GM19468 (cell line): ENCODE data around the gene CLDN12.
"Not testable (repeated sequence)": the region's sequence is repeated elsewhere in the genome, so short reads cannot be mapped to it uniquely, and the experiment has no call there.

Experiments
- ATAC-seq: cut with Tn5 transposase; IDR thresholded peaks from one replicate; pipeline ENCODE4 v1.9.1; 2021; ENCODE audit warnings: mild to moderate bottlenecking, moderate library complexity, moderate number of reproducible peaks; ENCODE audit not compliant: unreplicated experiment; ENCODE audit errors: extremely low read depth

The CLDN12 gene

DNA sequence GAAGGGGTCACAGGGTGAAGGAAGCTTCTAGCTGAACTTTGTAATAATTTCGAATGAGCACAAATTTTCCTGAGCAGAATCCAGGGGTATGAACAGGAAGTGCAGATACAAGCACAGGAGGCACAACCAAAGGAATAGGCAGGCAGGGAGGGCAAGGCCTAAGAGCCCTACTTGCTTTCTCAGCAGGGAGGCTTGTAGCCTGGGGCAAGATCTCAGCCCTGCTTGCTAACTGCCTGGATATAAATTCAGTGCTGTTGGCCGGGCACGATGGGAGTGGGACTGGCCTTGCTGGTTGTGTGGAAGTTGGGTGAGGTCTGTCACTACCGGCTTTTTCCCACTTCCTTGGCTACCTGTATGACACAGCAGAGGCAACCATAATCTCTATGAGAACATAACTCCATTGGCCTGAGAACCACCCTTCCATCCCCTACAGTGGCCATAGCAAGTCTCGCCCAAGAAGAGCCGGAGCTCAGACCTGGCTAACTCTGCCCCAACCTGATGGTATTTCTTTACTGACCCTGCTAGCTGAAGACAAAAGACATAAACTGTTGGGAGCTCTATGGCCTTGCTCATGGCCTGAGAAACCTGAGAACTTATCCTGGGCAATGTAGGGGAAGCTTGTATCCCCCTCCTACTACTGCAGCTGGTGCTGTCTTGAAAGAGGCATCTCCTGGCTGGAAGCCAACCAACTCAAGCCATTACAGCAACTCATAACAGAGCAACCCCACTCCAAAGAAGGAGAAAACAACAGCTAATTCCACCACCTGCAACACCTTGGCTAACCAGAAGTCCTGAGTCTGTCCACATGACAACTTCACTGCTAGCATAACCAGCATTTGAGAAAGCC lies 27.6 kb downstream of the CLDN12 start:
- ATAC-seq, result no peak

DNA sequence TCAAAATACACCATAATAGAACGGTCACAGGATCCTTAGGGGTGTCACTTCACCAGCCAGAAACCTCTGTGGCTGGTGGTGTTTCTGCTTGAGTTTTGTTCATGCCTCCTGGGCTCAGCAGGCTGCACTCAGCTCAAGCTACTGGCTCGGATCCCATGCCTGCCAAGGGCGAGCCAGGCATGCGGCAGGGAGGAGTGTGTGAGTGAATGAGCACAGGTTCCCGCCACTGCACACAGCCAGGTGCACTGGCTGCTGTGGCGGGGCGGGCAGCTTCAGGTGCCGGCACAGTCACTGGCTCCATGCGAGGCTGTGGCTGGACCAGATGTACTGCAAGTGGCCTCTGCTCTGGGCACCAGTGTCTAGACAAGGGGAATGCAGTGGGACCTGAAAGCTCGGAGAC lies 29.5 kb downstream of the CLDN12 start:
- no peak for ATAC-seq

DNA sequence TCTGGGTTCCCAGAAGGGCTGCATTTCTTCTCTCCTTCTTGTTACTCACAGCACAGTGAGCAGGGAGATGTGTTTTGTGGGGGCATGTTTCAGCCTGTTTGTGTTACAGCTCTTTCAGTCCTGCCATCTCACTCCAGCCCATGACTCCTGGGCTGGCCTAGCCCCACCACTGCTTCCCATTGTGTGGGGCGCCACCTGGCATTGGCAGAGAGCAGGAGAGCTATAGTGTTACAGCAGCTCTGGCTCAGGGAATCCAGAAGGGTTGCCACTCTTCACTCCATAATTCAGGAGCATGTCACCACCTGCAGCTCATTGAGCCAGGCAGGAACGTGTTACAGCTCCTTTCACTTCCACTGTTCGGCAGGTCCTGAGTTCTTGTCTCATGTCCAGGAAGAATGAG lies 30.0 kb downstream of the CLDN12 start:
- no peak for ATAC-seq

DNA sequence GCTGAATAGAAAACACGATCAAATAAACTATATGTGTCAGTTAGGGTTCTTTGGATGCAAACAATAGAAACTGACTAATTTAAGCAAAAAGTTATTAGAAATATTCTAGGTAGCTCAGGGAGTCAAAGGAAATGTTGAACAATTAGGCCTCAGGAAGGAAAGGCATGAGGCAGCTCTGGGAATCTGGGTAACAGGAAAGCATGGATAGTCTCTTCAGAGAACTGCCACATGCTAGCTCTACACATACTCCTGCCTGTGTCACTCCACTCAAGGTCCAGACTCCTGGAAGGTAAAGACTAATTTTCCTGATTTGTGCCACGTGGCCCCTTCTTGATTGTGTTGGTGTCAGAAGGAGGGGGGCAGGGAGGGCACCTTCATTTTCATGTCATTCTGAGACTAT lies 42.4 kb downstream of the CLDN12 start:
- ATAC-seq, result no peak

DNA sequence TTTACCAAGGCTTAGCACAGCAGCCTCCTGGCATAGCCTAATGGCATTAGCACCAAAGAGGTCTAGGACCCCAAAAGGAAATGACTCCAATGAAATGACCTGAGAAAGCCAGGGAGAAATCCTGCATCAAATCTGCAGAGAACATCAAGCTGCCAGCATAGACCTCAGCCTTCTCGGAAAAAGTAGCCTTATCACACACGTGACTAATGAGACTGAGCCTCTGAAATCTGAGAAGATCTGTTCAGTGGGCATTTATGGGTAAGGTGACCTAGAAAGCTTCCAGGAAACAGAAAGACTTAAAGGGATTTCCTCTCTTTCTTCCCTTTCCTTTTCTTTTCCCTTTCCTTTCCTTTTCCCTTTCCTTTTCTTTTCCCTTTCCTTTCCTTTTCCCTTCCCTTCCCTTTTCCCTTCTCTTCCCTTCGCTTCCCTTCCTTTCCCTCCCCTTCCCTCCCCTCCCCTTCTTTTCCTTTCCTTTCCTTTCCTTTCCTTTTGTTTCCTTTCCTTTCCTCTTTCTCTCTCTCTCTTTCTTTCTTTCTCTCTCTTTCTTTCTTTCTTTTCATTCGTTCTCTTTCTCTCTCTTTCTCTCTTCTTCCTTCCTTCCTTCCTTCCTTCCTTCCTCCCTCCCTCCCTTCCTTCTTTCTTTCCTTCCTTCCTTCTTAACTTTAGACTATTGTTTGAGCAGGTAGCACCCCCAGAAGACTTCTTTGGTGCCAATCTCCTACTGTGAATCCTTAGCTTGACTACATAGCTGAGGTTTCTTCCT lies 43.1 kb downstream of the CLDN12 start:
- ATAC-seq, result no peak

DNA sequence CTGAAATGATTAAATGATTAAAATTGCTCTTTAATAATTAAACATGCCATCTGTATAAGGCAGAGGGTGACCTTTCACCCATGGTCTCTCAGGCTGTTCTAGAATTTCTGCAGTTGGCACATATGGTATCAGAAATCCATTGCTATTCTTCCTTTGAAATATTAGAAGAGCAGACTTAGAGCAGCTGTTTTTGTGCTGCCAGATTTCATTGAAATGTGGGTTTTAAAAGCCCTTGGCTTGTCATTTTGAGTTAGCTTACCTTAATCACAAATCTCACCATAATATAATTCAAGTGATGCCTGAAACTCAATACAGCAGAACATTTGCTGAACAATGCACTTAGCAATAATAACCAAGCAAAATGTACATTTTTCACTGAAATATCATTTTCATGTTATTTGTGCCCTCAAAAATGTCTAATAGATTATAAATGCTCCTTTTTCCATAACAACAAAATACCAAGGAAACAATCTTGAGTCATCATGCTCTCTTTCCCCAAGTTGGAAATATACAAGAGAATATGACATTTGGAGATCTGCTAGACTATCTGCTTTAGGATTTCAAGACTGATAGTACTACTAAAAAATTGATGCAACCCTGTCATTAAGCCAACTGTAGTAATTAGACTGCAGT lies 50.1 kb downstream of the CLDN12 start:
- no peak for ATAC-seq

GRCh38 chr7:90453931-90454330 lies 50.7 kb downstream of the CLDN12 start:
- no peak for ATAC-seq

GRCh38 chr7:90455163-90456030 lies 52.1 kb downstream of the CLDN12 start:
- no peak for ATAC-seq

DNA sequence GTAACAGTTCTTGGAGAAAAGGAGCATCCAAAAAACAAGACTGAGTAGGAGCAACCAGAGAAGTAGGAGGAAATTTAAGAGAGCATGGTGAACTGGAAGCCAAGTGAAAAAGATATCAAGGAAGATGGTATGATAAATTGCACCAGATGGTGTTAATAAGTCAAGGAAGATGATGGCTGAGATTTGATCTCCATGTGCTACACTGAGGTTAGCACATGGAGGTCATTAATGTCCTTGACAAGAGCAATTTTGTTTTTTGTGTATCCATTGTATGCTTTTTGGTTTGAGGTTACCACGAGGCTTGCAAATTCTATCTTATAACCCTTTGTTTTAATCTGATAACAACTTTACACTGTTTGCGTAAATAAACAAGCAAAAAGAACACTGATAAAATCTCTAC lies 54.8 kb downstream of the CLDN12 start:
- ATAC-seq, result no peak

DNA sequence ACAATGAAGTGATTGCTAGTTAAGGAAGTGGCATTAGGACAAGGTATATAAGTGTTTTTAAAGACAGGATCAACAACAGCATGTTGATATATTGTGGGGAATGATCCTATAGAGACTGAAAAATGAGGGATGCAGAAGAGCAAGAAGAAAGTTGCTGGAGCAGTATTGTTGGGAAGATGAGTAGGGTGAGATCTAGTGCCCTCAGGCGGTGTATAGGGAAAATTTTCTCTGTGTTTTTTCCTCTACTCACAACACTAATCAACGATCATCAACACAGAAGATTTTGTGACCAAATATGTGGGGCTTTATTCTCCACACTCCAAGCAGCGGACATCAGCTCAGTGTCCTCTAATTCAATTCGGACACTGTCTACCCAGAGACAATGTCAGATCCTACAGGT lies 56.6 kb downstream of the CLDN12 start:
- no peak for ATAC-seq

- no peak for ATAC-seq
These were observed 58.0 kb downstream of the CLDN12 start for GRCh38 chr7:90461219-90461618.

DNA sequence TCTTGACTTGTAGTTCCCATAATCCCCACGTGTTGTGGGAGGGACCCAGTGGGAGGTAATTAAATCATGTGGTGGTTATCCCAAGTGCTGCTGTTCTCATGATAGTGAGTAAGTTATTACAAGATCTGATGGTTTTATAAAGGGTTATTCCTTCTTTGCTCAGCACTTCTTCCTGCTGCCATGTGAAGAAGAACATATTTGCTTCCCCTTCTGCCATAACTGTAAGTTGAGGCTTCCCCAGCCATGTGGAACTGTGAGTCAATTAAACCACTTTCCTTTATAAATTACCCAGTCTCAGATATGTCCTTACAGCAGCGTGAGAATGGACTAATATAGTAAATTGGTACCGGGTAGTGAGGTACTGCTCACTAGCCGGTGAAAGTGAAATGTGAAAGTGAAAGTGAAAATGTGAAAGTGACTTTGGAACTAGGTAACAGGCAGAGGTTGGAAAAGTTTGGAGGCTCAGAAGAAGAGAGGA lies 59.9 kb downstream of the CLDN12 start:
- ATAC-seq, result not testable (repeated sequence)
